DND-41 (cell line): ENCODE measurements around the gene UBP1.
"Not testable (repeated sequence)": the region's sequence is repeated elsewhere in the genome, so short reads cannot be mapped to it uniquely, and the experiment has no call there.

Experiments
- ATAC-seq: fragments of 200-7000 bp; cut with Tn5 transposase; 3 replicates; pipeline ENCODE4 v1.9.1; 2021; ENCODE audit warnings: low read depth; ENCODE audit not compliant: insufficient read depth
- DNase-seq: peaks from one replicate; pipeline ENCODE4 v3.0.0-alpha.2; 2020
- H2AFZ ChIP-seq: 2 replicates; pipeline ENCODE4 v1.6.0; 2012; ENCODE audit warnings: low read depth, low read length
- H3K27ac ChIP-seq: 2 replicates; pipeline ENCODE4 v1.5.1; 2012; ENCODE audit warnings: low read length, inconsistent platforms
- H3K27me3 ChIP-seq: fragments of 200-600 bp; sonication (generic); 2 replicates; pipeline ENCODE4 v1.6.0; 2012; ENCODE audit warnings: low read length, mild to moderate bottlenecking, inconsistent platforms; ENCODE audit not compliant: insufficient read depth, poor library complexity
- H3K36me3 ChIP-seq: 2 replicates; pipeline ENCODE4 v1.5.1; 2012; ENCODE audit warnings: low read length, inconsistent platforms; ENCODE audit not compliant: insufficient read depth
- H3K4me1 ChIP-seq: 2 replicates; pipeline ENCODE4 v1.5.1; 2012; ENCODE audit warnings: mild to moderate bottlenecking, low read length; ENCODE audit not compliant: insufficient read depth
- H3K4me2 ChIP-seq: 2 replicates; pipeline ENCODE4 v1.6.0; 2012; ENCODE audit warnings: mild to moderate bottlenecking, moderate library complexity, low read length, inconsistent platforms; ENCODE audit not compliant: insufficient read depth
- H3K4me3 ChIP-seq, 2 experiments: fragments of 200-600 bp in 1 of 2; shearing (Covaris generic) in 1 of 2; 2 replicates each; pipeline ENCODE4 v1.5.1; 2012 to 2016; ENCODE audit warnings: inconsistent platforms in 2 of 2, low read length in 2 of 2, mild to moderate bottlenecking in 2 of 2, low read depth in 1 of 2, moderate library complexity in 1 of 2
- H3K79me2 ChIP-seq: 2 replicates; pipeline ENCODE4 v1.6.0; 2012; ENCODE audit warnings: low read length, inconsistent platforms; ENCODE audit not compliant: insufficient read depth
- H3K9ac ChIP-seq: 2 replicates; pipeline ENCODE4 v1.6.0; 2012; ENCODE audit warnings: low read depth, mild to moderate bottlenecking, inconsistent platforms, low read length, moderate library complexity
- H3K9me3 ChIP-seq: 2 replicates; pipeline ENCODE4 v1.5.1; 2012; ENCODE audit warnings: low read length, moderate library complexity, mild to moderate bottlenecking, inconsistent platforms; ENCODE audit not compliant: insufficient read depth, severe bottlenecking
- H4K20me1 ChIP-seq: 2 replicates; pipeline ENCODE4 v1.6.0; 2012; ENCODE audit warnings: low read length; ENCODE audit not compliant: insufficient read depth
- EZH2 ChIP-seq: IDR thresholded peaks from 3 replicates; pipeline ENCODE4 v1.6.1; 2012; ENCODE audit warnings: borderline replicate concordance, low read depth, mild to moderate bottlenecking, moderate library complexity, low read length, inconsistent platforms; ENCODE audit not compliant: severe bottlenecking
- TF ChIP-seq, protein P1 (sequence below): IDR thresholded peaks from 2 replicates; pipeline ENCODE4 v1.5.1; 2012; ENCODE audit warnings: borderline replicate concordance, low read length, moderate library complexity, mild to moderate bottlenecking; ENCODE audit not compliant: poor library complexity, severe bottlenecking; ENCODE audit errors: extremely low read depth

UBP1 gene

GRCh38 chr3:33430571-33430970 is 9.6 kb downstream of the UBP1 start:
- H3K4me3 ChIP-seq: no peak overlapping the region
- no peak overlapping the region for H3K9ac ChIP-seq
- peaks cover 57% of the 10 kb centered on the region; the same call in 1 of the 2 replicates for H4K20me1 ChIP-seq
- H3K9me3 ChIP-seq: no peaks in the 10 kb centered on the region
- no peak overlapping the region for H3K27ac ChIP-seq
- H3K4me2 ChIP-seq: no peak overlapping the region
- H2AFZ ChIP-seq: no peak overlapping the region
- DNase-seq (no peak), ATAC-seq (no peak)
- TF ChIP-seq, protein P1, sequence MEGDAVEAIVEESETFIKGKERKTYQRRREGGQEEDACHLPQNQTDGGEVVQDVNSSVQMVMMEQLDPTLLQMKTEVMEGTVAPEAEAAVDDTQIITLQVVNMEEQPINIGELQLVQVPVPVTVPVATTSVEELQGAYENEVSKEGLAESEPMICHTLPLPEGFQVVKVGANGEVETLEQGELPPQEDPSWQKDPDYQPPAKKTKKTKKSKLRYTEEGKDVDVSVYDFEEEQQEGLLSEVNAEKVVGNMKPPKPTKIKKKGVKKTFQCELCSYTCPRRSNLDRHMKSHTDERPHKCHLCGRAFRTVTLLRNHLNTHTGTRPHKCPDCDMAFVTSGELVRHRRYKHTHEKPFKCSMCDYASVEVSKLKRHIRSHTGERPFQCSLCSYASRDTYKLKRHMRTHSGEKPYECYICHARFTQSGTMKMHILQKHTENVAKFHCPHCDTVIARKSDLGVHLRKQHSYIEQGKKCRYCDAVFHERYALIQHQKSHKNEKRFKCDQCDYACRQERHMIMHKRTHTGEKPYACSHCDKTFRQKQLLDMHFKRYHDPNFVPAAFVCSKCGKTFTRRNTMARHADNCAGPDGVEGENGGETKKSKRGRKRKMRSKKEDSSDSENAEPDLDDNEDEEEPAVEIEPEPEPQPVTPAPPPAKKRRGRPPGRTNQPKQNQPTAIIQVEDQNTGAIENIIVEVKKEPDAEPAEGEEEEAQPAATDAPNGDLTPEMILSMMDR: no peak
- TF ChIP-seq EZH2: no peak
- peaks cover 3% of the 10 kb centered on the region for H3K4me1 ChIP-seq
- H3K79me2 ChIP-seq: peaks cover 98% of the 10 kb centered on the region
- peaks cover under 1% of the 10 kb centered on the region; the same call in 1 of the 2 replicates for H3K36me3 ChIP-seq
- no peaks in the 10 kb centered on the region for H3K27me3 ChIP-seq

DNA sequence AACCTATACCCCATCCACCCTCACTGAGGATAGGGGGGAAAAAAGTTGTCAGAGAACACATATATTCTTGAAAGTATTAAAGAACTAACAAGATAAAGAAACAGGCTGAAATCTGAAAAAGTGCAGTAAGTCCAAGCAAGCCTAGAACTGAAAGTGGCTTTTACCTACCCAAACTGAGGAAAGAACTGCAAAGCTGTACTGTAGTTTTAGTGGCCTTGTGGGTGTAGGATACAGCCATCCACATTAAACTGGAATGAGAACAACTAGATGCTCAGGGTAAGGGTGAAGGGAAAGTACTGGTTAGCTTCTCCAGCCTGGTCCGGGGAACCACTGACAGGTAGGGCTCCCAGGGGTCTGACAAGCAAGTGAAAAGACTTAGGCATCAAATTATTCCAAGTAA is 10.1 kb downstream of the UBP1 start:
- no peak overlapping the region for H2AFZ ChIP-seq
- H3K4me1 ChIP-seq: no peaks in the 10 kb centered on the region
- H3K4me3 ChIP-seq: no peak overlapping the region
- no peaks in the 10 kb centered on the region for H3K9me3 ChIP-seq
- TF ChIP-seq EZH2: no peak
- TF ChIP-seq, protein P1: no peak
- no peak overlapping the region for H3K27ac ChIP-seq
- DNase-seq (no peak), ATAC-seq (no peak)
- no peak overlapping the region for H3K4me2 ChIP-seq
- no peak overlapping the region for H3K9ac ChIP-seq
- H4K20me1 ChIP-seq: peaks cover 55% of the 10 kb centered on the region; the same call in 1 of the 2 replicates
- peaks cover 98% of the 10 kb centered on the region for H3K79me2 ChIP-seq
- H3K27me3 ChIP-seq: no peaks in the 10 kb centered on the region
- H3K36me3 ChIP-seq: peaks cover 4% of the 10 kb centered on the region; the same call in 1 of the 2 replicates

DNA sequence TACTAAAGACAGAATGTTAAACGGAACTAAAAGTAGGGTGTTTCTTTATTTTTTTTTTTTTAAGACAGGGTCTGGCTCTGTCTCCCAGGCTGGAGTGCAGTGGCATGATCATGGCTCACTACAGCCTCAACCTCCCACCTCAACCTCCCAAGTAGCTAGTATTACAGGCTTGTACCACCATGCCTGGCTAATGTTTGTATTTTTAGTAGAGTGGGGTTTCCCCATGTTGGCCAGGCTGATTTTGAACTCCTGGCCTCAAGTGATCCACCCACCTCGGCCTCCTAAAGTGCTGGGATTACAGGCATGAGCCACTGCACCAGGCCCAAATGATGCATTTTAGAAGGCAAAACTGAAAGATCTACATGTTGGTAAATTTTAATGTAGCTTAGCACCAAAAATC is 10.9 kb downstream of the UBP1 start:
- not testable (repeated sequence) for DNase-seq, H3K4me3 ChIP-seq, H2AFZ ChIP-seq, ATAC-seq, H3K4me1 ChIP-seq, H3K9ac ChIP-seq, H3K27ac ChIP-seq, H3K4me2 ChIP-seq, H3K27me3 ChIP-seq, H3K9me3 ChIP-seq
- peaks cover 12% of the 10 kb centered on the region for H3K36me3 ChIP-seq
- peaks cover 98% of the 10 kb centered on the region for H3K79me2 ChIP-seq
- peaks cover 54% of the 10 kb centered on the region; the same call in 1 of the 2 replicates for H4K20me1 ChIP-seq

GRCh38 chr3:33428734-33429133 is 11.5 kb downstream of the UBP1 start:
- ATAC-seq (no peak), DNase-seq (no peak)
- Histone ChIP-seq H3K4me3 (no peak overlapping the region), H2AFZ (no peak overlapping the region), H3K27me3 (no peaks in the 10 kb centered on the region), H3K79me2 (peaks cover 97% of the 10 kb centered on the region), H3K9ac (no peak overlapping the region), H3K27ac (no peak overlapping the region), H3K4me1 (no peaks in the 10 kb centered on the region), H3K4me2 (no peak overlapping the region), H4K20me1 (peaks cover 52% of the 10 kb centered on the region; the same call in 1 of the 2 replicates), H3K36me3 (peaks cover 17% of the 10 kb centered on the region), H3K9me3 (no peaks in the 10 kb centered on the region)
- TF ChIP-seq, protein P1: no peak
- TF ChIP-seq EZH2: no peak
